ENCODE measurements around the gene FUCA1. TPM values are rescaled to one million over a fixed set of nuclear protein-coding genes. Genes with fewer than 3 reads are reported as not detected.
"Not testable (repeated sequence)": the region's sequence is repeated elsewhere in the genome, so short reads cannot be mapped to it uniquely, and the experiment has no call there.

FUCA1 gene
- total RNA-seq, 1 experiment from 2014 or later = 14.3 TPM

DNA sequence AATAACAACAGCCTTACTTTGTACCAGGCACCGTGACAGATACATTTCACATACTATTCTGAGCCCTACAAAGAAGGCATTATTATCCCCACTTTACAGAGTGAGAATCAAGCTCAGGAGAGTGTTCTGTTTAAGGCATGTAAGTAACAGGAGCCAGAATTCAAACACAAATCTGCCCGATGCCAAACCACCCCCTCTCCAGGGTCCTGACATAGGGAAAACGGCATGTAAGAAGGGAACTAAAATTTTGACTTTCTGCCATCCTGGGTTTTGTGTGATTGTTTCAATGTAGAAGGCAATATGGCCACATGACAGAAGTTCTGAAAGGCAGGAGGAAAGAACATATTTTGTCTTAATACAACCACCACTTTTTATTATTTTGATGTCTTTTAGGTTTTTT lies 5.5 kb downstream of the FUCA1 start:
- no peaks in the 10 kb centered on the region for H3K36me3 ChIP-seq (ENCODE audit: control insufficient read depth, insufficient read depth, low read length)
- BruUV-seq (replicated peaks) = no TSS peak
- peaks cover 9% of the 10 kb centered on the region; the same call in 1 of the 2 replicates for H3K4me1 ChIP-seq (ENCODE audit: control insufficient read depth, insufficient read depth, low read length)
- in situ Hi-C loops (cut with HindIII; ENCODE audit: low pct_unique_long_range_greater_than_20kb, low sequenced_read_pairs) = no loop called here
- TF ChIP-seq, protein P1, sequence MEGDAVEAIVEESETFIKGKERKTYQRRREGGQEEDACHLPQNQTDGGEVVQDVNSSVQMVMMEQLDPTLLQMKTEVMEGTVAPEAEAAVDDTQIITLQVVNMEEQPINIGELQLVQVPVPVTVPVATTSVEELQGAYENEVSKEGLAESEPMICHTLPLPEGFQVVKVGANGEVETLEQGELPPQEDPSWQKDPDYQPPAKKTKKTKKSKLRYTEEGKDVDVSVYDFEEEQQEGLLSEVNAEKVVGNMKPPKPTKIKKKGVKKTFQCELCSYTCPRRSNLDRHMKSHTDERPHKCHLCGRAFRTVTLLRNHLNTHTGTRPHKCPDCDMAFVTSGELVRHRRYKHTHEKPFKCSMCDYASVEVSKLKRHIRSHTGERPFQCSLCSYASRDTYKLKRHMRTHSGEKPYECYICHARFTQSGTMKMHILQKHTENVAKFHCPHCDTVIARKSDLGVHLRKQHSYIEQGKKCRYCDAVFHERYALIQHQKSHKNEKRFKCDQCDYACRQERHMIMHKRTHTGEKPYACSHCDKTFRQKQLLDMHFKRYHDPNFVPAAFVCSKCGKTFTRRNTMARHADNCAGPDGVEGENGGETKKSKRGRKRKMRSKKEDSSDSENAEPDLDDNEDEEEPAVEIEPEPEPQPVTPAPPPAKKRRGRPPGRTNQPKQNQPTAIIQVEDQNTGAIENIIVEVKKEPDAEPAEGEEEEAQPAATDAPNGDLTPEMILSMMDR (IDR thresholded peaks at IDR 0.05) = no peak
- TF ChIP-seq, protein P2, sequence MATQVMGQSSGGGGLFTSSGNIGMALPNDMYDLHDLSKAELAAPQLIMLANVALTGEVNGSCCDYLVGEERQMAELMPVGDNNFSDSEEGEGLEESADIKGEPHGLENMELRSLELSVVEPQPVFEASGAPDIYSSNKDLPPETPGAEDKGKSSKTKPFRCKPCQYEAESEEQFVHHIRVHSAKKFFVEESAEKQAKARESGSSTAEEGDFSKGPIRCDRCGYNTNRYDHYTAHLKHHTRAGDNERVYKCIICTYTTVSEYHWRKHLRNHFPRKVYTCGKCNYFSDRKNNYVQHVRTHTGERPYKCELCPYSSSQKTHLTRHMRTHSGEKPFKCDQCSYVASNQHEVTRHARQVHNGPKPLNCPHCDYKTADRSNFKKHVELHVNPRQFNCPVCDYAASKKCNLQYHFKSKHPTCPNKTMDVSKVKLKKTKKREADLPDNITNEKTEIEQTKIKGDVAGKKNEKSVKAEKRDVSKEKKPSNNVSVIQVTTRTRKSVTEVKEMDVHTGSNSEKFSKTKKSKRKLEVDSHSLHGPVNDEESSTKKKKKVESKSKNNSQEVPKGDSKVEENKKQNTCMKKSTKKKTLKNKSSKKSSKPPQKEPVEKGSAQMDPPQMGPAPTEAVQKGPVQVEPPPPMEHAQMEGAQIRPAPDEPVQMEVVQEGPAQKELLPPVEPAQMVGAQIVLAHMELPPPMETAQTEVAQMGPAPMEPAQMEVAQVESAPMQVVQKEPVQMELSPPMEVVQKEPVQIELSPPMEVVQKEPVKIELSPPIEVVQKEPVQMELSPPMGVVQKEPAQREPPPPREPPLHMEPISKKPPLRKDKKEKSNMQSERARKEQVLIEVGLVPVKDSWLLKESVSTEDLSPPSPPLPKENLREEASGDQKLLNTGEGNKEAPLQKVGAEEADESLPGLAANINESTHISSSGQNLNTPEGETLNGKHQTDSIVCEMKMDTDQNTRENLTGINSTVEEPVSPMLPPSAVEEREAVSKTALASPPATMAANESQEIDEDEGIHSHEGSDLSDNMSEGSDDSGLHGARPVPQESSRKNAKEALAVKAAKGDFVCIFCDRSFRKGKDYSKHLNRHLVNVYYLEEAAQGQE (IDR thresholded peaks at IDR 0.05; ENCODE audit: insufficient read depth in 1 of 2, low read depth in 2 of 2, low read length in 1 of 2) = peak in 1 of 2 experiments; percentile 54; a peak in 1 of 4 replicates
- no peaks in the 10 kb centered on the region for H3K27me3 ChIP-seq (ENCODE audit: control insufficient read depth, insufficient read depth, low read length)
- no peaks in the 10 kb centered on the region for H3K9me3 ChIP-seq (ENCODE audit: control insufficient read depth, insufficient read depth, low read depth, low read length)
- no peak overlapping the region for H3K27ac ChIP-seq (ENCODE audit: low read length)
- CTCF ChIA-PET = no interaction called here
- H3K4me3 ChIP-seq (ENCODE audit: low read depth in 2 of 2, low read length in 2 of 2) = no peak overlapping the region
- ATAC-seq (no peak), DNase-seq (ENCODE audit: low read depth, low spot score) (no peak)
- intact Hi-C loops (cut with micrococcal nuclease; ENCODE audit: unreplicated experiment) = no loop called here
- POLR2A ChIA-PET = no interaction called here

DNA sequence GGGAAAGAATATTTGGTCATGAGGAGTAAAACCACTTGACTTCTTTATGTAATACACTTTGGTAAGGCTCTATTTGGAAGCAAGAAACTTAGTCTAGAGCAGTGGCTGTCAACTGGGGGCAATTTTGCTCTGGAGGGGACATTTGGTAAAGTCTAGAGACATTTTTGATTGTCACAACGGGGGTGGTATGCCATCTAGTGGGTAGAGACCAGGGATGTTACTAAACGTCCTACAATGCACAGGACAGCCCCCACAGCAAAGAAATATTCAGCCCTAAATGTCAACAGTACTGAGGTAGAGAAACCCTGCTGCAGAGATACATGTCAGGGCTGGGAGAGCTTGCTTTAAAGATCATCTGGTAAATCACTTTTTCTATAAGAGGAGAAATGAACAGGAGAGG lies 13.5 kb downstream of the FUCA1 start:
- no peaks in the 10 kb centered on the region for H3K27me3 ChIP-seq (ENCODE audit: control insufficient read depth, insufficient read depth, low read length)
- BruUV-seq (replicated peaks) = no TSS peak
- intact Hi-C loops (cut with micrococcal nuclease; ENCODE audit: unreplicated experiment) (no loop called here), in situ Hi-C loops (cut with HindIII; ENCODE audit: low pct_unique_long_range_greater_than_20kb, low sequenced_read_pairs) (no loop called here)
- ATAC-seq (peak; percentile 86), DNase-seq (ENCODE audit: low read depth, low spot score) (no peak)
- no peak overlapping the region for H3K27ac ChIP-seq (ENCODE audit: low read length)
- no peaks in the 10 kb centered on the region for H3K4me1 ChIP-seq (ENCODE audit: control insufficient read depth, insufficient read depth, low read length)
- H3K4me3 ChIP-seq (ENCODE audit: low read depth in 2 of 2, low read length in 2 of 2) = no peak overlapping the region
- CTCF ChIA-PET = interaction anchor here (0.7 to 1.2 kb wide), 3 partner anchors 44 to 83 kb away, joined by 3 to 6 read pairs (median 6); no protein-coding TSS in a partner anchor
- no peaks in the 10 kb centered on the region for H3K36me3 ChIP-seq (ENCODE audit: control insufficient read depth, insufficient read depth, low read length)
- no peak for TF ChIP-seq TCF7L2 (IDR thresholded peaks at IDR 0.05; ENCODE audit: low read depth, low read length)
- no peak for TF ChIP-seq SIN3A (IDR thresholded peaks at IDR 0.05; ENCODE audit: borderline replicate concordance, insufficient read depth, low read depth, low read length)
- TF ChIP-seq, protein P1 (IDR thresholded peaks at IDR 0.05) = peak; percentile 66
- no peak for TF ChIP-seq POLR2AphosphoS5 (IDR thresholded peaks at IDR 0.05; ENCODE audit: low read depth, low read length)
- TF ChIP-seq, protein P2 (IDR thresholded peaks at IDR 0.05; ENCODE audit: insufficient read depth in 1 of 2, low read depth in 2 of 2, low read length in 1 of 2) = no peak
- POLR2A ChIA-PET = no interaction called here
- no peaks in the 10 kb centered on the region for H3K9me3 ChIP-seq (ENCODE audit: control insufficient read depth, insufficient read depth, low read depth, low read length)

DNA sequence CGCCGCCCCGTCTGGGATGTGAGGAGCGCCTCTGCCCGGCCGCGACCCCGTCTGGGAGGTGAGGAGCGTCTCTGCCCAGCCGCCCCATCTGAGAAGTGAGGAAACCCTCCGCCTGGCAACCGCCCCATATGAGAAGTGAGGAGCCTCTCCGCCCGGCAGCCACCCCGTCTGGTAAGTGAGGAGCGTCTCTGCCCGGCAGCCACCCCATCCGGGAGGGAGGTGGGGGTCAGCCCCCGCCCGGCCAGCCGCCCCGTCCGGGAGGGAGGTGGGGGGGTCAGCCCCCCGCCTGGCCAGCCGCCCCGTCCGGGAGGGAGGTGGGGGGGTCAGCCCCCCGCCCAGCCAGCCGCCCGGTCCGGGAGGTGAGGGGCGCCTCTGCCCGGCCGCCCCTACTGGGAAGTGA lies 15.0 kb downstream of the FUCA1 start:
- in situ Hi-C loops (cut with HindIII; ENCODE audit: low pct_unique_long_range_greater_than_20kb, low sequenced_read_pairs); DNase-seq (ENCODE audit: low read depth, low spot score); H3K36me3 ChIP-seq (ENCODE audit: control insufficient read depth, insufficient read depth, low read length); BruUV-seq (replicated peaks); CTCF ChIA-PET; intact Hi-C loops (cut with micrococcal nuclease; ENCODE audit: unreplicated experiment); H3K4me3 ChIP-seq (ENCODE audit: low read depth in 2 of 2, low read length in 2 of 2); POLR2A ChIA-PET; H3K27ac ChIP-seq (ENCODE audit: low read length); H3K9me3 ChIP-seq (ENCODE audit: control insufficient read depth, insufficient read depth, low read depth, low read length); H3K4me1 ChIP-seq (ENCODE audit: control insufficient read depth, insufficient read depth, low read length); ATAC-seq; H3K27me3 ChIP-seq (ENCODE audit: control insufficient read depth, insufficient read depth, low read length): not testable (repeated sequence)

DNA sequence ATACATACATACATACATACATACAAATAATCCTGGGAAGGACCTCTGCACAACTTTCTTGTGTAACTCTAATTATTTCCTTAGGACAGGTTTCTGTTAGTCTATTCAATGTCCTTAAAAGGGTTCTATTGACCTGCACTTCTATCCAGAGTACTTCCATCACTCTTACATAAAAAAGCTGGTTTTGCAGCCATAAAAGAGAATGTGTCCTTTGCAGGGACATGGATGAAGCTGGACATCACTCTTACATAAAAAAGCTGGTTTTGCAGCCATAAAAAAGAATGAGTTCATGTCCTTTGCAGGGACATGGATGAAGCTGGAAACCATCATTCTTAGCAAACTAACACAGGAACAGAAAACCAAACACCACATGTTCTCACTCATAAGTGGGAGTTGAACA lies 16.7 kb downstream of the FUCA1 start:
- BruUV-seq (replicated peaks); DNase-seq (ENCODE audit: low read depth, low spot score); H3K4me1 ChIP-seq (ENCODE audit: control insufficient read depth, insufficient read depth, low read length); intact Hi-C loops (cut with micrococcal nuclease; ENCODE audit: unreplicated experiment); CTCF ChIA-PET; H3K9me3 ChIP-seq (ENCODE audit: control insufficient read depth, insufficient read depth, low read depth, low read length); H3K4me3 ChIP-seq (ENCODE audit: low read depth in 2 of 2, low read length in 2 of 2); H3K27me3 ChIP-seq (ENCODE audit: control insufficient read depth, insufficient read depth, low read length); H3K36me3 ChIP-seq (ENCODE audit: control insufficient read depth, insufficient read depth, low read length); in situ Hi-C loops (cut with HindIII; ENCODE audit: low pct_unique_long_range_greater_than_20kb, low sequenced_read_pairs); ATAC-seq; H3K27ac ChIP-seq (ENCODE audit: low read length): not testable (repeated sequence)
- POLR2A ChIA-PET = interaction anchor here (0.6 kb wide), 1 partner anchor 189 kb away, joined by 3 read pairs; no protein-coding TSS in a partner anchor
